Glomerular endothelial cell (primary cell): ENCODE measurements around the gene BST2. TPM values are rescaled to one million over a fixed set of nuclear protein-coding genes. Genes with fewer than 3 reads are reported as not detected.

Experiments used
- total RNA-seq: library from RNA; depleted of rRNA; stranded (reverse); fragments of >200 nt; gene quantifications from 2 replicates; pipeline ENCODE4 v1.2.3, GENCODE V29; 2015

BST2 gene
- total RNA-seq, 1 donor from 2014 or later = 111 TPM

Other genes starting within 250 kb of the BST2 start
- gene USE1, start 190.3 kb downstream of the BST2 start, total RNA-seq = 24.5 and 32.5 TPM in 2 replicates
- 6.5 and 15.1 TPM in 2 replicates for gene OCEL1, start 179.4 kb downstream of the BST2 start, total RNA-seq
- 68.1 and 75.5 TPM in 2 replicates for gene NR2F6, start 159.7 kb downstream of the BST2 start, total RNA-seq
- 31.3 and 40.0 TPM in 2 replicates for gene USHBP1, start 140.9 kb downstream of the BST2 start, total RNA-seq
- gene BABAM1, start 138.2 kb downstream of the BST2 start, total RNA-seq = 78.9 and 94.9 TPM in 2 replicates
- gene ANKLE1, start 123.7 kb downstream of the BST2 start, total RNA-seq = 0.39 and 4.3 TPM in 2 replicates
- gene ABHD8, start 102.2 kb downstream of the BST2 start, total RNA-seq = 6.8 and 9.3 TPM in 2 replicates
- 91.0 and 103 TPM in 2 replicates for gene MRPL34, start 99.8 kb downstream of the BST2 start, total RNA-seq
- gene DDA1, start 96.1 kb downstream of the BST2 start, total RNA-seq = 74.4 and 78.0 TPM in 2 replicates
- 6.3 and 9.6 TPM in 2 replicates for gene ANO8, start 70.8 kb downstream of the BST2 start, total RNA-seq
- 16.6 and 34.1 TPM in 2 replicates for gene GTPBP3, start 68.1 kb downstream of the BST2 start, total RNA-seq
- 5.4 and 22.9 TPM in 2 replicates for gene PLVAP, start 28.3 kb downstream of the BST2 start, total RNA-seq
- gene CCDC194, start 11.4 kb downstream of the BST2 start, total RNA-seq = not detected in 2 replicates
- gene MVB12A, start 14.4 kb upstream of the BST2 start, total RNA-seq = 88.2 and 108 TPM in 2 replicates
- 0.06 and 0.39 TPM in 2 replicates for gene TMEM221, start 43.0 kb upstream of the BST2 start, total RNA-seq
- not detected in 2 replicates for gene NXNL1, start 55.3 kb upstream of the BST2 start, total RNA-seq
- gene SLC27A1, start 64.9 kb upstream of the BST2 start, total RNA-seq = 24.6 and 29.5 TPM in 2 replicates
- 168 and 179 TPM in 2 replicates for gene PGLS, start 106.0 kb upstream of the BST2 start, total RNA-seq
- 297 and 462 TPM in 2 replicates for gene COLGALT1, start 150.0 kb upstream of the BST2 start, total RNA-seq